Gastroesophageal sphincter (tissue), 3 donors: ENCODE results near the gene PDPR.
"Not testable (repeated sequence)": the region's sequence is repeated elsewhere in the genome, so short reads cannot be mapped to it uniquely, and the experiment has no call there.

Source experiments
- EP300 ChIP-seq: sonication (generic); formaldehyde crosslinking; IDR thresholded peaks from one replicate; pipeline ENCODE4 v1.6.1; 2017; ENCODE audit warnings: antibody characterized with exemption, mild to moderate bottlenecking
- POLR2A ChIP-seq, 2 donors: fragments of 450-650 bp; IDR thresholded peaks; one replicate each; pipeline ENCODE4 v1.6.1; 2017; ENCODE audit warnings: antibody characterized with exemption in 2 of 2, mild to moderate bottlenecking in 2 of 2, moderate library complexity in 1 of 2
- TF ChIP-seq, protein P1 (sequence below), 4 experiments: fragments of 200-600 bp in 2 of 4; fragments of 450-650 bp in 2 of 4; sonication (generic) in 1 of 4; IDR thresholded peaks; one replicate each; pipeline ENCODE4 v1.5.1; 2017 to 2019; ENCODE audit warnings: antibody characterized with exemption in 4 of 4, mild to moderate bottlenecking in 2 of 4, moderate library complexity in 2 of 4

DNA sequence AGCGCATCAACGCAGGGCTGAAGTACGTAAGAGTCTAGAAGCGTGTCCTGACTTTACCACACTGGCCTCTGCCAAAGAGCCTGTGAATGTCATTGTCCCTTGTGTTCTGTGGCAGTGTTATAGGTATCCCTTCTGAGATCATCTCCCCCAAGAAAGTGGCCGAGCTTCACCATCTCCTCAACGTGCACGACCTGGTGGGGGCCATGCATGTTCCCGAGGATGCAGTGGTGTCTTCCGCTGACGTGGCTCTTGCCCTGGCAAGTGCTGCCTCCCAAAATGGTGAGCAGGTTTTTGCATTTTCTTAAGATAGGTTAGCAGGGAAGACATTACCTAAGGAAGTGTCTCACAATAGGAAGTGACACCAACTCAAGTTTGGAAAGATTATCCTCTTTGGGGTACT is 14.7 kb downstream of the PDPR start:
- TF ChIP-seq EP300; POLR2A (IDR thresholded peaks at IDR 0.05): not testable (repeated sequence)
- TF ChIP-seq, protein P1, sequence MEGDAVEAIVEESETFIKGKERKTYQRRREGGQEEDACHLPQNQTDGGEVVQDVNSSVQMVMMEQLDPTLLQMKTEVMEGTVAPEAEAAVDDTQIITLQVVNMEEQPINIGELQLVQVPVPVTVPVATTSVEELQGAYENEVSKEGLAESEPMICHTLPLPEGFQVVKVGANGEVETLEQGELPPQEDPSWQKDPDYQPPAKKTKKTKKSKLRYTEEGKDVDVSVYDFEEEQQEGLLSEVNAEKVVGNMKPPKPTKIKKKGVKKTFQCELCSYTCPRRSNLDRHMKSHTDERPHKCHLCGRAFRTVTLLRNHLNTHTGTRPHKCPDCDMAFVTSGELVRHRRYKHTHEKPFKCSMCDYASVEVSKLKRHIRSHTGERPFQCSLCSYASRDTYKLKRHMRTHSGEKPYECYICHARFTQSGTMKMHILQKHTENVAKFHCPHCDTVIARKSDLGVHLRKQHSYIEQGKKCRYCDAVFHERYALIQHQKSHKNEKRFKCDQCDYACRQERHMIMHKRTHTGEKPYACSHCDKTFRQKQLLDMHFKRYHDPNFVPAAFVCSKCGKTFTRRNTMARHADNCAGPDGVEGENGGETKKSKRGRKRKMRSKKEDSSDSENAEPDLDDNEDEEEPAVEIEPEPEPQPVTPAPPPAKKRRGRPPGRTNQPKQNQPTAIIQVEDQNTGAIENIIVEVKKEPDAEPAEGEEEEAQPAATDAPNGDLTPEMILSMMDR (IDR thresholded peaks at IDR 0.05) = not testable (repeated sequence)
